B cell (primary cell): Measurements from ENCODE around the gene SCN1A. TPM values are rescaled to one million over a fixed set of nuclear protein-coding genes. Genes with fewer than 3 reads are reported as not detected.

ENCODE experiments used
- ATAC-seq: fragments of 200-7000 bp; cut with Tn5 transposase; one replicate; pipeline ENCODE4 v1.10.0; 2021; ENCODE audit warnings: low read depth, mild to moderate bottlenecking, moderate number of reproducible peaks, moderate library complexity
- CTCF ChIA-PET: fragments of 350-600 bp; sonication (Branson Sonifier 250); formaldehyde crosslinking; loops from one replicate; lab custom pipeline; 2021; ENCODE audit warnings: antibody characterized with exemption, inconsistent platforms; lab: Charles Lee
- POLR2A ChIA-PET: fragments of 350-600 bp; sonication (Branson Sonifier 250); formaldehyde crosslinking; loops from one replicate; lab custom pipeline; 2021; ENCODE audit warnings: antibody characterized with exemption; lab: Charles Lee
- DNase-seq: peaks from one replicate; pipeline ENCODE4 v3.0.0; 2013
- H2AFZ ChIP-seq: 2 replicates; pipeline ENCODE4 v1.6.1; 2012; ENCODE audit warnings: mild to moderate bottlenecking, low read depth, low read length; ENCODE audit not compliant: insufficient read depth, poor library complexity, severe bottlenecking
- H3K27ac ChIP-seq, 2 donors: 1 replicate in 1 of 2; 2 replicates in 1 of 2; pipeline ENCODE4 v1.5.1; 2012 to 2013; ENCODE audit warnings: low read length in 2 of 2, mild to moderate bottlenecking in 2 of 2, moderate library complexity in 1 of 2
- H3K27me3 ChIP-seq, 4 experiments: fragments of 200-600 bp in 1 of 4; sonication (generic) in 1 of 4; replicated peaks in 1 of 4; 1 replicate in 2 of 4; 2 replicates in 2 of 4; pipeline versions ENCODE4 v1.6.1 to v1.7.0; 2013 to 2016; ENCODE audit warnings: low read length in 3 of 4, mild to moderate bottlenecking in 2 of 4, mixed read lengths in 1 of 4, moderate library complexity in 1 of 4; ENCODE audit not compliant: insufficient read depth in 4 of 4, control insufficient read depth in 3 of 4; ENCODE audit errors: control extremely low read depth in 1 of 4
- H3K36me3 ChIP-seq, 2 experiments: replicated peaks in 1 of 2; 1 replicate in 1 of 2; 2 replicates in 1 of 2; pipeline versions ENCODE4 v1.6.1 to v1.7.1; 2013; ENCODE audit warnings: low read length in 1 of 2; ENCODE audit not compliant: insufficient read depth in 2 of 2, control insufficient read depth in 1 of 2; ENCODE audit errors: control extremely low read depth in 1 of 2, extremely low read depth in 1 of 2
- H3K4me1 ChIP-seq, 2 donors: fragments of 200-600 bp in 1 of 2; sonication (generic) in 1 of 2; 1 replicate in 1 of 2; 2 replicates in 1 of 2; pipeline versions ENCODE4 v1.5.1 to v1.6.1; 2013 to 2017; ENCODE audit warnings: low read length in 2 of 2; ENCODE audit not compliant: control insufficient read depth in 2 of 2, insufficient read depth in 2 of 2
- H3K4me2 ChIP-seq: replicated peaks from 2 replicates; pipeline ENCODE3; 2012; ENCODE audit warnings: mild to moderate bottlenecking, low read depth, low read length; ENCODE audit not compliant: poor library complexity, severe bottlenecking
- H3K4me3 ChIP-seq, 5 experiments: fragments of 200-600 bp in 1 of 5; sonication (generic) in 1 of 5; 1 replicate in 3 of 5; 2 replicates in 2 of 5; pipeline versions ENCODE4 v1.5.1 to v1.7.0; 2011 to 2016; ENCODE audit warnings: low read length in 4 of 5, mild to moderate bottlenecking in 4 of 5, low read depth in 2 of 5, control low read depth in 1 of 5, moderate library complexity in 1 of 5; ENCODE audit not compliant: insufficient read depth in 1 of 5; ENCODE audit errors: control extremely low read depth in 1 of 5, extremely low read depth in 1 of 5
- H3K79me2 ChIP-seq: fragments of 200-600 bp; sonication (generic); one replicate; pipeline ENCODE4 v1.6.0; 2016; ENCODE audit warnings: low read length; ENCODE audit not compliant: control insufficient read depth, insufficient read depth
- H3K9ac ChIP-seq: fragments of 200-600 bp; sonication (generic); 2 replicates; pipeline ENCODE4 v1.6.1; 2017; ENCODE audit warnings: mild to moderate bottlenecking, low read length, moderate library complexity
- H3K9me3 ChIP-seq, 3 donors: one replicate each; pipeline versions ENCODE4 v1.6.1 to v1.7.1; 2013; ENCODE audit warnings: low read length in 2 of 3; ENCODE audit not compliant: control insufficient read depth in 2 of 3, insufficient read depth in 1 of 3; ENCODE audit errors: control extremely low read depth in 1 of 3
- H4K20me1 ChIP-seq: 2 replicates; pipeline ENCODE4 v1.6.0; 2012; ENCODE audit warnings: mild to moderate bottlenecking, low read length; ENCODE audit not compliant: insufficient read depth, control insufficient read depth, poor library complexity, severe bottlenecking
- H3K27ac Mint-ChIP-seq: one replicate; pipeline ENCODE4 v1.8.0; 2021; ENCODE audit warnings: mixed read lengths
- H3K27me3 Mint-ChIP-seq: one replicate; pipeline ENCODE4 v1.8.0; 2021; ENCODE audit warnings: mixed read lengths
- H3K4me1 Mint-ChIP-seq: one replicate; pipeline ENCODE4 v1.8.0; 2021; ENCODE audit warnings: mixed read lengths
- H3K4me3 Mint-ChIP-seq: one replicate; pipeline ENCODE4 v1.8.0; 2021; ENCODE audit warnings: mixed read lengths
- H3K9me3 Mint-ChIP-seq: one replicate; pipeline ENCODE4 v1.8.0; 2022; ENCODE audit warnings: mixed read lengths; ENCODE audit not compliant: insufficient read depth
- CTCF ChIP-seq: fragments of 200-600 bp; IDR thresholded peaks from one replicate; pipeline ENCODE4 v1.8.0; 2022; ENCODE audit warnings: antibody characterized with exemption, mild to moderate bottlenecking
- EZH2 ChIP-seq: IDR thresholded peaks from 2 replicates; pipeline ENCODE4 v1.6.1; 2012; ENCODE audit warnings: borderline replicate concordance, low read depth, mild to moderate bottlenecking, moderate library complexity, low read length; ENCODE audit not compliant: insufficient read depth, poor library complexity, severe bottlenecking
- WGBS: methylation state at CpG from one replicate; pipeline ENCODE4 v1.1.5; 2013; ENCODE audit warnings: missing lambda C conversion rate; ENCODE audit not compliant: insufficient coverage; 5-methylcytosine and 5-hydroxymethylcytosine counted together
- intact Hi-C: fragments of 100-400 bp; cut with micrococcal nuclease; formaldehyde crosslinking; loops from one replicate; pipeline ENCODE4 v1.10.0; 2022
- polyA plus RNA-seq: library from polyadenylated mRNA; depleted of rRNA; stranded (reverse); fragments of >200 nt; gene quantifications from 2 replicates; pipeline ENCODE4 v1.2.3, GENCODE V29; 2012
- total RNA-seq, 2 donors: library from RNA; stranded (reverse); fragments of 120-200 nt in 1 of 2; gene quantifications; 1 replicate in 1 of 2; 2 replicates in 1 of 2; pipeline versions ENCODE4 v1.2.3 to v1.2.4, GENCODE V29; 2013 to 2022

Gene SCN1A
- total and polyA plus RNA-seq, 2 donors (not counting 1 experiment from before 2014, with no cell fraction given) = not detected

GRCh38 chr2:166042768-166043390 is 84.9 kb downstream of the SCN1A start:
- H2AFZ ChIP-seq = no peak overlapping the region
- DNase-seq (no peak), ATAC-seq (no peak)
- no peak overlapping the region for H3K4me3 ChIP-seq
- H3K4me1 ChIP-seq = no peaks in the 10 kb centered on the region
- POLR2A ChIA-PET = no interaction called here
- no peaks in the 10 kb centered on the region for H3K9me3 ChIP-seq
- CTCF ChIA-PET = no interaction called here
- Mint-ChIP-seq H3K27ac (no peak overlapping the region), H3K4me3 (no peak overlapping the region), H3K9me3 (no peaks in the 10 kb centered on the region), H3K4me1 (no peaks in the 10 kb centered on the region), H3K27me3 (no peaks in the 10 kb centered on the region)
- no peaks in the 10 kb centered on the region for H3K27me3 ChIP-seq
- no peaks in the 10 kb centered on the region for H3K79me2 ChIP-seq
- intact Hi-C loops = no loop called here
- H3K9ac ChIP-seq = no peak overlapping the region
- no peaks in the 10 kb centered on the region for H4K20me1 ChIP-seq
- no peak overlapping the region for H3K27ac ChIP-seq
- TF ChIP-seq EZH2 = no peak
- TF ChIP-seq CTCF = no peak
- no peak overlapping the region for H3K4me2 ChIP-seq
- no peaks in the 10 kb centered on the region for H3K36me3 ChIP-seq

GRCh38 chr2:166042356-166042755 is 85.5 kb downstream of the SCN1A start:
- POLR2A ChIA-PET = no interaction called here

More at GRCh38 chr2:166042356-166042755, 85.5 kb downstream of the SCN1A start:
- H3K4me1 ChIP-seq = no peaks in the 10 kb centered on the region
- H3K27me3 ChIP-seq = no peaks in the 10 kb centered on the region
- intact Hi-C loops = no loop called here
- H3K4me2 ChIP-seq = no peak overlapping the region
- H3K9me3 Mint-ChIP-seq = no peaks in the 10 kb centered on the region
- no peaks in the 10 kb centered on the region for H3K9me3 ChIP-seq
- DNase-seq = no peak
- no peaks in the 10 kb centered on the region for H3K27me3 Mint-ChIP-seq
- no peak overlapping the region for H3K4me3 ChIP-seq
- WGBS = no CpG with 5 or more reads among the region's 1 CpG
- no peak overlapping the region for H3K27ac ChIP-seq
- H3K4me3 Mint-ChIP-seq = no peak overlapping the region
- H3K27ac Mint-ChIP-seq = no peak overlapping the region
- no peak overlapping the region for H3K9ac ChIP-seq
- no peaks in the 10 kb centered on the region for H4K20me1 ChIP-seq
- no peaks in the 10 kb centered on the region for H3K79me2 ChIP-seq
- H3K36me3 ChIP-seq = no peaks in the 10 kb centered on the region
- ATAC-seq = no peak
- TF ChIP-seq EZH2 (no peak), CTCF (no peak)
- H3K4me1 Mint-ChIP-seq = no peaks in the 10 kb centered on the region
- CTCF ChIA-PET = no interaction called here
- H2AFZ ChIP-seq = no peak overlapping the region
